Epidermal melanocyte (primary cell): ENCODE data around the gene DEPP1.

Experiments used
- DNase-seq: peaks from one replicate; pipeline ENCODE4 v3.0.0; 2011; ENCODE audit warnings: low spot score; ENCODE audit not compliant: insufficient read length

Gene DEPP1

GRCh38 chr10:44968091-44968490, 10.5 kb downstream of the DEPP1 start:
- no peak for DNase-seq

GRCh38 chr10:44967616-44968015, 11.0 kb downstream of the DEPP1 start:
- DNase-seq, result no peak

GRCh38 chr10:44966816-44967509, 11.6 kb downstream of the DEPP1 start:
- no peak for DNase-seq

- DNase-seq, result no peak
Observed at GRCh38 chr10:44966129-44966815, 12.3 kb downstream of the DEPP1 start.

GRCh38 chr10:44965651-44966097, 12.9 kb downstream of the DEPP1 start:
- DNase-seq, result no peak

- DNase-seq, result no peak
Observed at GRCh38 chr10:44965104-44965503, 13.5 kb downstream of the DEPP1 start.

- no peak for DNase-seq
Observed at GRCh38 chr10:44963772-44964633, 14.6 kb downstream of the DEPP1 start.

- DNase-seq, result no peak
Observed at GRCh38 chr10:44962870-44963738, 15.5 kb downstream of the DEPP1 start.

- no peak for DNase-seq
Observed at GRCh38 chr10:44961931-44962750, 16.5 kb downstream of the DEPP1 start.

GRCh38 chr10:44961230-44961571, 17.4 kb downstream of the DEPP1 start:
- DNase-seq, result no peak

GRCh38 chr10:44960482-44961229, 18.0 kb downstream of the DEPP1 start:
- no peak for DNase-seq

GRCh38 chr10:44960088-44960460, 18.5 kb downstream of the DEPP1 start:
- no peak for DNase-seq

GRCh38 chr10:44959247-44960087, 19.1 kb downstream of the DEPP1 start, which contains the start of gene RASSF4:
Gene RASSF4, plus strand, starts transcription at chr10:44959802. Its CDS starts 10,401 bp downstream, at chr10:44970203.
- DNase-seq, result peak; percentile 81

GRCh38 chr10:44958898-44959246, 19.7 kb downstream of the DEPP1 start:
- no peak for DNase-seq

GRCh38 chr10:44958196-44958897, 20.3 kb downstream of the DEPP1 start:
- DNase-seq, result no peak

GRCh38 chr10:44956717-44957706, 21.6 kb downstream of the DEPP1 start:
- no peak for DNase-seq

- DNase-seq, result no peak
Observed at GRCh38 chr10:44956226-44956625, 22.4 kb downstream of the DEPP1 start.
